GM19395 (cell line): ENCODE measurements around the gene OSCP1.

ENCODE experiments used
- ATAC-seq: cut with Tn5 transposase; IDR thresholded peaks from one replicate; pipeline ENCODE4 v1.9.1; 2021; ENCODE audit warnings: mild to moderate bottlenecking, moderate library complexity; ENCODE audit not compliant: unreplicated experiment

OSCP1 gene

DNA sequence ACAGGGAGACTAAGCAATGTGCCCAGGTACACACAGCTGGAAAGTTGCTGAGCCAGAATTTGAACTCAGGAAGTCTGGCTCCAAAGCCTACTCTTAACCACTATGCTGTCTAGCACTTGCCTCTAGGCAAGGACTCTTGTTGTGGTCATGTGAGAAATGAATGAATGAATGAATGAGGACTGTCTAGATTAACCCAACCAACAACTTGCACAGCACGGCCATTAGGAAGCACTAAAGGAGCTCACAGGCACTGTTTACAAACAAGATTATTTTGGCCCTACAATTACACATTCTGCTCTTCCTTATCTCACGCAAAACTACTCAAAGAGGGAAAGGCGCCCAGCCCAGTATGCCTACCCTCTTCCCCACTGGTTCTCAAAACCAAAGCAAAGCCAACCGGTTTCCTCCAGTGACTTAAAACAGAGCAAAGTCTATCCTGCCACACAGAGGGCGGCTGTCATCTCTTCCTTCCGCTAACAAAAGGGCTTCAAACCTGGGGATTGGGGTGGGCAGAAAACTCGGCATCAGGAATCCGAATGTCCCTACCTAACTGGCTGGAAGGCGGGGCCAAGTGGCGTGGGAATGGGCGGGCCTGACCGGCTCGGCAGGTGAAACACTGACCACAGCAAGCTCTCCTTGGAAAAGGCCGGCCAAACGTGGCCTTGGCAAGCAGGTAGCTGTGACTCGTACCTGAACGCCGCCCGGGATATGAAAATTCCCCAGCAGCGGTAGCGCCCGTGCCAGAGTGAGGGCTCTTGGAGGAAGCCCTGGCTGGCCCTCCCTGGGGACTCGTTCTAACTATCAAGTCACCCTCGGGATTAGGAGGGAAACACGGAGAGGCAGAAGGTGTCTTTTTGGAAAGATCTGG, 65.5 kb downstream of the OSCP1 start:
- no peak for ATAC-seq

DNA sequence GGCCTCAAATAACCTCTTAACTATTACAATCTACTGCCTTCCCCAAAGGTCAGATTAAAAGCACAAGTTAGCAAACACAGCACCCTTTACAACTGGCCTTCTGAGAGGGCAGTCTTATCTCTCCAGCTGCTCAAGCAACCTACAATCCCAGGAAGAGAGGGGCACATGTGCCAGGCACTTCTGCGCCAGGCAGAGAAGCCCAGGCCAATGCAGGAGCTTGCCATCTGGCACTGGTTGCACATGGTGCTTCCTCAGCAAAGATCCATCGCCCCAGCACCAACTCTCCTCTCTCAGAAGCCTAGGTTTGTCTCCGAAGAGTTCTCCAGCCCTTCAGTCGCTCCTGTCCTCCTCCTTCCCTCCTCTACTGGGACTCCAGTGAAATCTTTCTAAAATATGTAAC, 67.0 kb downstream of the OSCP1 start:
- no peak for ATAC-seq

DNA sequence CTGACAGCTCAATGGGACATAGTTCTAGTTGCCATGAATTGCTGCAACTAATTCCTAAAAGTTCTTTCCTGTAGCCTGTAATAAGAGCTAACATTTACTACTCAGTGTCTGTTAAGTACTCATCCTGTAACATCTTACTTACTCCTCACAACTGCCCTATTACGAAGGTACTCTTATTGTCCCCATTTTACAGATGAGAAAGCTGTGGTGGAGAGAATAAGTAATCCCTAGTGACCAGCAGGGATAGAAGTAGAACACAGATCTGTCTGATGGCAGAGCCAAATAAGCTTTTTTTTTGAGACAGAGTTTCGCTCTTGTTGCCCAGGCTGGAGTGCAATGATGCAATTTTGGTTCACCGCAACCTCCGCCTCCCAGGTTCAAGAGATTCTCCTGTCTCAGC, 67.6 kb downstream of the OSCP1 start:
- ATAC-seq = no peak

DNA sequence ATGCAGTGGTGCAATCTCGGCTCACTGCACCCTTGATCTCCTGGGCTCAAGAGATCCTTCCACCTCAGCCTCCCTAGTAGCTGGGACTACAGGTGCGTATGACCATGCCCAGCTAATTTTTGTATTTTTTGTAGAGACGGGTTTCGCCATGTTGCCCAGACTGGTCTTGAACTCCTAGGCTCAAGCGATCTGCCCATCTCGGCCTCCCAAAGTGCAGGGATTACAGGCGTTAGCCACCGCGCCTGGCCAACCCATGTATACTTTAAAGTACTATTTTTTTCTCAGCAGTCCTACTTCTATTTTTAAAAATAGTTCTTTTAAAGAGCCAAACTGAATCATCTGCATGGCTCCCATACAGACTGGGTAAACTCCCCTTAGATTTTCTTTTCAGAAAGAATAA, 68.0 kb downstream of the OSCP1 start:
- ATAC-seq = no peak

GRCh38 chr1:36381405-36381804, 68.8 kb downstream of the OSCP1 start:
- ATAC-seq = no peak

- no peak for ATAC-seq
These were observed 69.5 kb downstream of the OSCP1 start for GRCh38 chr1:36380782-36381181.

GRCh38 chr1:36380143-36380619, 70.1 kb downstream of the OSCP1 start:
- ATAC-seq = no peak

GRCh38 chr1:36377791-36378492, 72.3 kb downstream of the OSCP1 start:
- no peak for ATAC-seq

GRCh38 chr1:36372617-36373016, 77.6 kb downstream of the OSCP1 start:
- no peak for ATAC-seq

DNA sequence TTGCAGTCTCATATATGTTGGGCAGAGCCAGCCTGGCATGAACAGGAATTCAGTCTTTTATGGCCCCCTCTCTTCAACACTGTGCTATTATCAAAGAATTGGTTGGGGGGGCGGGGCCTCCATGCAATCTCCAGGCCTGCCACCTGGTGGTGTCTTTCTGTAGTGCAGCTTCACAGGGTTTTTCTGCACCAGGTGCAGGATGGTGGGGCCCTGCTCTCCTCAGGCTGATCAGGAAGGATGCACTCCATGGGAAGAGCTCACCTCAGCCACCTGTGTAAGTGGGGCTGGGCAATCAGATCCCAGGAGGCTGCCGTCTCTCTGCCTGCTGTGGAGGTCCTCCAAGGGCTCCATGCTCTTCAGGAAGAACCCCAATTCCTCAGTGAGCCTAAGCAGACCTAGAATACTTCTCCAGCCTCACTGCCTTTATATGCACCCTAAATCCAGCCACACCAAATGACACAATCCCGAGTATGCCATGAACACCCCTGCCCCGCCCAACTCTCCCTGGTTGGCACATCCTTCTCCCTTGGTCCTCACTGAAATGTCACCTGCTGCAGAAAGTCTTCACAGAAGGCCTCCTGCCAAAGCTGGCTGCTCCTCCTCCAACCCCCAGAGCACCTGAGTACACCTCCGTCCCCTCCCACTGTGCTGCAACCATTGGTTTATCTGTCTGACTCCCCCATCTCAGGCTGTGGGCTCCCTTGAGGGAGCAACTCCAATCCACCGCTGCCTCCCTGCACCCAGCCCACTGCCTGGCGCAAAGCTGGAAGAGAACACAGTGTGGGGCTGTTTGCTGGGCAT, 81.0 kb downstream of the OSCP1 start:
- no peak for ATAC-seq
